ENCODE results near the gene NANOS2.
"Not testable (repeated sequence)": the region's sequence is repeated elsewhere in the genome, so short reads cannot be mapped to it uniquely, and the experiment has no call there.

Gene NANOS2

GRCh38 chr19:45874620-45874966 lies 40.0 kb downstream of the NANOS2 start:
- no peak for DNase-seq (ENCODE audit: low spot score)

GRCh38 chr19:45873219-45873772 lies 41.3 kb downstream of the NANOS2 start:
- DNase-seq (ENCODE audit: low spot score), result no peak

GRCh38 chr19:45872095-45872919 lies 42.3 kb downstream of the NANOS2 start:
- no peak for DNase-seq (ENCODE audit: low spot score)

GRCh38 chr19:45870798-45871197 lies 43.8 kb downstream of the NANOS2 start:
- no peak for DNase-seq (ENCODE audit: low spot score)

GRCh38 chr19:45867241-45867640 lies 47.3 kb downstream of the NANOS2 start:
- not testable (repeated sequence) for DNase-seq (ENCODE audit: low spot score)

- no peak for DNase-seq (ENCODE audit: low spot score)
Measured at GRCh38 chr19:45866400-45867176, 48.0 kb downstream of the NANOS2 start.

GRCh38 chr19:45865269-45865948 lies 49.2 kb downstream of the NANOS2 start:
- no peak for DNase-seq (ENCODE audit: low spot score)

- DNase-seq (ENCODE audit: low spot score), result no peak
Measured at GRCh38 chr19:45864629-45865082, 49.9 kb downstream of the NANOS2 start.

GRCh38 chr19:45863840-45864628 lies 50.5 kb downstream of the NANOS2 start, which contains the start of gene FOXA3:
Gene FOXA3 (plus strand): TSS chr19:45864326. CDS start chr19:45864457, 131 bp downstream.
- peak; percentile 93 for DNase-seq (ENCODE audit: low spot score)

- no peak for DNase-seq (ENCODE audit: low spot score)
Measured at GRCh38 chr19:45863335-45863839, 51.2 kb downstream of the NANOS2 start.
